SK-N-MC (cell line): ENCODE data around the gene STK39.

Experiments used
- DNase-seq: peaks from one replicate; pipeline ENCODE4 v3.0.0-alpha.2; 2011; ENCODE audit warnings: low read depth, low spot score
- H3K27ac ChIP-seq: fragments of 200-600 bp; sonication (generic); 2 replicates; pipeline ENCODE4 v1.5.1; 2016; ENCODE audit warnings: mixed run types
- H3K36me3 ChIP-seq: fragments of 200-600 bp; sonication (generic); 2 replicates; pipeline ENCODE4 v1.6.1; 2017; ENCODE audit warnings: antibody characterized with exemption, low read length, mixed read lengths; ENCODE audit not compliant: insufficient read depth
- H3K4me3 ChIP-seq: fragments of 200-600 bp; sonication (generic); 2 replicates; pipeline ENCODE4 v1.5.1; 2016
- H3K9ac ChIP-seq: fragments of 200-600 bp; sonication (generic); 2 replicates; pipeline ENCODE4 v1.8.0; 2017; ENCODE audit warnings: mixed run types, mixed read lengths; ENCODE audit not compliant: insufficient read length
- H3K9me3 ChIP-seq: fragments of 200-600 bp; sonication (generic); 2 replicates; pipeline ENCODE4 v1.6.1; 2017; ENCODE audit warnings: low read depth, mild to moderate bottlenecking, antibody characterized with exemption, low read length, moderate library complexity, mixed read lengths
- EZH2 ChIP-seq: fragments of 200-600 bp; sonication (generic); IDR thresholded peaks from one replicate; pipeline ENCODE4 v1.6.1; 2017; ENCODE audit warnings: antibody characterized with exemption
- FOXP2 ChIP-seq: optimal IDR thresholded peaks from 2 replicates; pipeline ENCODE3; 2011; ENCODE audit warnings: mild to moderate bottlenecking, moderate library complexity; ENCODE audit not compliant: insufficient read depth; ENCODE audit errors: extremely low read length, control extremely low read depth
- POLR2AphosphoS5 ChIP-seq: IDR thresholded peaks from 2 replicates; pipeline ENCODE4 v1.6.1; 2012; ENCODE audit warnings: mild to moderate bottlenecking, low read depth, low read length, borderline replicate concordance

Gene STK39

GRCh38 chr2:168247341-168248261, at the start of gene STK39:
Gene STK39 (minus strand): TSS chr2:168247595. CDS start chr2:168247435, 160 bp downstream.
- Histone ChIP-seq H3K36me3 (no peaks in the 10 kb centered on the region), H3K9me3 (no peaks in the 10 kb centered on the region), H3K9ac (peak within 1 kb of the TSS; percentile 67), H3K4me3 (peak within 1 kb of the TSS; percentile 89), H3K27ac (no peak within 1 kb of the TSS)
- TF ChIP-seq POLR2AphosphoS5 (peak; percentile 10; the same call in 1 of the 2 replicates), FOXP2 (no peak), EZH2 (no peak)
- DNase-seq: no peak

- no peak for TF ChIP-seq FOXP2
- TF ChIP-seq EZH2: no peak
- TF ChIP-seq POLR2AphosphoS5: no peak
- H3K9ac ChIP-seq: no peak overlapping the region
Measured at GRCh38 chr2:168295051-168295450, 47.7 kb upstream of the STK39 start.

GRCh38 chr2:168294409-168294808, 47.0 kb upstream of the STK39 start:
- H3K9me3 ChIP-seq: no peaks in the 10 kb centered on the region
- DNase-seq: no peak
- no peaks in the 10 kb centered on the region for H3K36me3 ChIP-seq
- TF ChIP-seq FOXP2 (no peak), EZH2 (no peak), POLR2AphosphoS5 (no peak)
- no peak overlapping the region for H3K9ac ChIP-seq
- H3K4me3 ChIP-seq: no peak overlapping the region
- H3K27ac ChIP-seq: no peak overlapping the region

More at GRCh38 chr2:168295051-168295450, 47.7 kb upstream of the STK39 start:
- DNase-seq: no peak
- no peaks in the 10 kb centered on the region for H3K36me3 ChIP-seq
- H3K27ac ChIP-seq: no peak overlapping the region
- H3K4me3 ChIP-seq: no peak overlapping the region
- no peaks in the 10 kb centered on the region for H3K9me3 ChIP-seq

GRCh38 chr2:168293766-168294165, 46.4 kb upstream of the STK39 start:
- Histone ChIP-seq H3K9me3 (no peaks in the 10 kb centered on the region), H3K36me3 (no peaks in the 10 kb centered on the region), H3K9ac (no peak overlapping the region), H3K27ac (no peak overlapping the region), H3K4me3 (no peak overlapping the region)
- no peak for TF ChIP-seq POLR2AphosphoS5
- TF ChIP-seq EZH2: no peak
- TF ChIP-seq FOXP2: no peak
- no peak for DNase-seq

- no peaks in the 10 kb centered on the region for H3K36me3 ChIP-seq
- TF ChIP-seq POLR2AphosphoS5 (no peak), FOXP2 (no peak), EZH2 (no peak)
- H3K9me3 ChIP-seq: no peaks in the 10 kb centered on the region
- H3K27ac ChIP-seq: no peak overlapping the region
- H3K9ac ChIP-seq: no peak overlapping the region
- H3K4me3 ChIP-seq: no peak overlapping the region
- DNase-seq: no peak
Measured at GRCh38 chr2:168290391-168290790, 43.0 kb upstream of the STK39 start.

GRCh38 chr2:168289880-168290279, 42.5 kb upstream of the STK39 start:
- Histone ChIP-seq H3K36me3 (no peaks in the 10 kb centered on the region), H3K4me3 (no peak overlapping the region), H3K9me3 (no peaks in the 10 kb centered on the region), H3K9ac (no peak overlapping the region), H3K27ac (no peak overlapping the region)
- TF ChIP-seq EZH2: no peak
- no peak for TF ChIP-seq POLR2AphosphoS5
- TF ChIP-seq FOXP2: no peak
- no peak for DNase-seq

GRCh38 chr2:168286535-168286934, 39.1 kb upstream of the STK39 start:
- no peak for TF ChIP-seq POLR2AphosphoS5
- no peak for TF ChIP-seq EZH2
- no peak for TF ChIP-seq FOXP2
- no peak for DNase-seq
- Histone ChIP-seq H3K27ac (no peak overlapping the region), H3K9me3 (no peaks in the 10 kb centered on the region), H3K4me3 (no peak overlapping the region), H3K36me3 (no peaks in the 10 kb centered on the region), H3K9ac (no peak overlapping the region)

GRCh38 chr2:168278424-168278888, 31.1 kb upstream of the STK39 start:
- H3K4me3 ChIP-seq: no peak overlapping the region
- H3K27ac ChIP-seq: no peak overlapping the region
- no peaks in the 10 kb centered on the region for H3K9me3 ChIP-seq
- DNase-seq: no peak
- no peak overlapping the region for H3K9ac ChIP-seq
- H3K36me3 ChIP-seq: no peaks in the 10 kb centered on the region
- TF ChIP-seq POLR2AphosphoS5 (no peak), FOXP2 (no peak), EZH2 (no peak)

- DNase-seq: no peak
Measured at GRCh38 chr2:168277276-168277675, 29.9 kb upstream of the STK39 start.

More at GRCh38 chr2:168277276-168277675, 29.9 kb upstream of the STK39 start:
- no peaks in the 10 kb centered on the region for H3K36me3 ChIP-seq
- H3K4me3 ChIP-seq: no peak overlapping the region
- TF ChIP-seq POLR2AphosphoS5 (no peak), EZH2 (no peak), FOXP2 (no peak)
- no peak overlapping the region for H3K27ac ChIP-seq
- no peak overlapping the region for H3K9ac ChIP-seq
- no peaks in the 10 kb centered on the region for H3K9me3 ChIP-seq
